ENCODE measurements around the gene TRMT61B. TPM values are rescaled to one million over a fixed set of nuclear protein-coding genes. Genes with fewer than 3 reads are reported as not detected.
A peak's percentile ranks its signal among the peaks of the same experiment; 100 is the strongest.

Gene TRMT61B
- total and polyA plus RNA-seq, 2 donors (not counting 1 experiment from before 2014, with no cell fraction given), result 13.5 to 14.4 TPM

GRCh38 chr2:28871620-28872019, 1.5 kb upstream of the TRMT61B start:
- H3K27me3 ChIP-seq (ENCODE audit: control insufficient read depth, insufficient read depth, low read length), result no peaks in the 10 kb centered on the region
- H3K4me1 ChIP-seq (ENCODE audit: control insufficient read depth, extremely low read depth, insufficient read depth, low read length), result peaks cover 4% of the 10 kb centered on the region
- no peaks in the 10 kb centered on the region for H3K36me3 ChIP-seq (ENCODE audit: control insufficient read depth, insufficient read depth, low read length)
- no peak overlapping the region for H2AFZ ChIP-seq (ENCODE audit: low read length)
- peaks cover 25% of the 10 kb centered on the region for H3K79me2 ChIP-seq (ENCODE audit: control insufficient read depth, insufficient read depth, low read length)
- no peak for DNase-seq (ENCODE audit: low read depth in 2 of 2)
- no peaks in the 10 kb centered on the region for H4K20me1 ChIP-seq (ENCODE audit: control insufficient read depth, extremely low read depth, insufficient read depth, low read length)
- no peak overlapping the region for H3K4me2 ChIP-seq (ENCODE audit: extremely low read depth, insufficient read depth, low read length)
- H3K4me3 ChIP-seq (replicated peaks in 1 of 4; ENCODE audit: control extremely low read depth in 1 of 4, insufficient read depth in 1 of 4, low read depth in 3 of 4, low read length in 4 of 4), result no peak overlapping the region
- no peak overlapping the region for H3K27ac ChIP-seq (ENCODE audit: insufficient read depth, low read length)
- H3K9me3 ChIP-seq (ENCODE audit: control insufficient read depth, insufficient read depth, low read depth, low read length), result no peaks in the 10 kb centered on the region
- TF ChIP-seq EZH2 (IDR thresholded peaks at IDR 0.05; ENCODE audit: low read length, missing control alignments) (no peak), CTCF (conservative IDR thresholded peaks at IDR 0.05 in 1 of 2, IDR thresholded peaks at IDR 0.05 in 1 of 2; ENCODE audit: low read depth in 1 of 2, low read length in 2 of 2) (no peak)
- H3K9ac ChIP-seq (ENCODE audit: insufficient read depth, low read length), result no peak overlapping the region

- peak overlapping the region; percentile 88 for H3K9ac ChIP-seq (ENCODE audit: insufficient read depth, low read length)
- no peaks in the 10 kb centered on the region for H3K36me3 ChIP-seq (ENCODE audit: control insufficient read depth, insufficient read depth, low read length)
- peaks cover 4% of the 10 kb centered on the region for H3K4me1 ChIP-seq (ENCODE audit: control insufficient read depth, extremely low read depth, insufficient read depth, low read length)
- no peak for TF ChIP-seq CTCF (conservative IDR thresholded peaks at IDR 0.05 in 1 of 2, IDR thresholded peaks at IDR 0.05 in 1 of 2; ENCODE audit: low read depth in 1 of 2, low read length in 2 of 2)
- TF ChIP-seq EZH2 (IDR thresholded peaks at IDR 0.05; ENCODE audit: low read length, missing control alignments), result no peak
- H3K27me3 ChIP-seq (ENCODE audit: control insufficient read depth, insufficient read depth, low read length), result no peaks in the 10 kb centered on the region
- no peaks in the 10 kb centered on the region for H4K20me1 ChIP-seq (ENCODE audit: control insufficient read depth, extremely low read depth, insufficient read depth, low read length)
- H3K9me3 ChIP-seq (ENCODE audit: control insufficient read depth, insufficient read depth, low read depth, low read length), result no peaks in the 10 kb centered on the region
- no peak for DNase-seq (ENCODE audit: low read depth in 2 of 2)
- peak overlapping the region; percentile 94 for H3K27ac ChIP-seq (ENCODE audit: insufficient read depth, low read length)
- H3K4me3 ChIP-seq (replicated peaks in 1 of 4; ENCODE audit: control extremely low read depth in 1 of 4, insufficient read depth in 1 of 4, low read depth in 3 of 4, low read length in 4 of 4), result peak overlapping the region; percentile 85 to 100 (median 94)
- H2AFZ ChIP-seq (ENCODE audit: low read length), result peak overlapping the region; percentile 98
- H3K79me2 ChIP-seq (ENCODE audit: control insufficient read depth, insufficient read depth, low read length), result peaks cover 25% of the 10 kb centered on the region
- H3K4me2 ChIP-seq (ENCODE audit: extremely low read depth, insufficient read depth, low read length), result peak overlapping the region; percentile 98
These were observed 489 bp downstream of the TRMT61B start for GRCh38 chr2:28869494-28870145.

GRCh38 chr2:28868611-28869010, 1.5 kb downstream of the TRMT61B start:
- no peak overlapping the region for H3K9ac ChIP-seq (ENCODE audit: insufficient read depth, low read length)
- no peak for DNase-seq (ENCODE audit: low read depth in 2 of 2)

More at GRCh38 chr2:28868611-28869010, 1.5 kb downstream of the TRMT61B start:
- peaks cover 25% of the 10 kb centered on the region for H3K79me2 ChIP-seq (ENCODE audit: control insufficient read depth, insufficient read depth, low read length)
- no peak overlapping the region for H3K27ac ChIP-seq (ENCODE audit: insufficient read depth, low read length)
- H3K4me1 ChIP-seq (ENCODE audit: control insufficient read depth, extremely low read depth, insufficient read depth, low read length), result peaks cover 4% of the 10 kb centered on the region
- peak overlapping the region; percentile 98 for H3K4me2 ChIP-seq (ENCODE audit: extremely low read depth, insufficient read depth, low read length)
- H4K20me1 ChIP-seq (ENCODE audit: control insufficient read depth, extremely low read depth, insufficient read depth, low read length), result no peaks in the 10 kb centered on the region
- H3K9me3 ChIP-seq (ENCODE audit: control insufficient read depth, insufficient read depth, low read depth, low read length), result no peaks in the 10 kb centered on the region
- H2AFZ ChIP-seq (ENCODE audit: low read length), result no peak overlapping the region
- peak overlapping the region; percentile 85 to 100 (median 94) for H3K4me3 ChIP-seq (replicated peaks in 1 of 4; ENCODE audit: control extremely low read depth in 1 of 4, insufficient read depth in 1 of 4, low read depth in 3 of 4, low read length in 4 of 4)
- H3K36me3 ChIP-seq (ENCODE audit: control insufficient read depth, insufficient read depth, low read length), result no peaks in the 10 kb centered on the region
- TF ChIP-seq CTCF (conservative IDR thresholded peaks at IDR 0.05 in 1 of 2, IDR thresholded peaks at IDR 0.05 in 1 of 2; ENCODE audit: low read depth in 1 of 2, low read length in 2 of 2) (no peak), EZH2 (IDR thresholded peaks at IDR 0.05; ENCODE audit: low read length, missing control alignments) (no peak)
- H3K27me3 ChIP-seq (ENCODE audit: control insufficient read depth, insufficient read depth, low read length), result no peaks in the 10 kb centered on the region
